Erythroblast (primary cell): ENCODE measurements around the gene GABRR1.

Experiments used
- GATA1 ChIP-seq: IDR thresholded peaks from 2 replicates; pipeline ENCODE4 v1.6.1; 2011; ENCODE audit warnings: low read depth, mild to moderate bottlenecking, control low read depth, low read length, moderate library complexity
- POLR2A ChIP-seq: IDR thresholded peaks from 2 replicates; pipeline ENCODE4 v1.6.1; 2011; ENCODE audit warnings: mild to moderate bottlenecking, low read length

- TF ChIP-seq POLR2A (no peak), GATA1 (no peak)
Measured at GRCh38 chr6:89257346-89257745, 40.2 kb upstream of the GABRR1 start.
